KG1 (cell line): ENCODE data around the gene OLFM3.

Source experiments
- DNase-seq: peaks from one replicate; lab custom pipeline; 2025; lab: John Stamatoyannopoulos, UW

The OLFM3 gene

DNA sequence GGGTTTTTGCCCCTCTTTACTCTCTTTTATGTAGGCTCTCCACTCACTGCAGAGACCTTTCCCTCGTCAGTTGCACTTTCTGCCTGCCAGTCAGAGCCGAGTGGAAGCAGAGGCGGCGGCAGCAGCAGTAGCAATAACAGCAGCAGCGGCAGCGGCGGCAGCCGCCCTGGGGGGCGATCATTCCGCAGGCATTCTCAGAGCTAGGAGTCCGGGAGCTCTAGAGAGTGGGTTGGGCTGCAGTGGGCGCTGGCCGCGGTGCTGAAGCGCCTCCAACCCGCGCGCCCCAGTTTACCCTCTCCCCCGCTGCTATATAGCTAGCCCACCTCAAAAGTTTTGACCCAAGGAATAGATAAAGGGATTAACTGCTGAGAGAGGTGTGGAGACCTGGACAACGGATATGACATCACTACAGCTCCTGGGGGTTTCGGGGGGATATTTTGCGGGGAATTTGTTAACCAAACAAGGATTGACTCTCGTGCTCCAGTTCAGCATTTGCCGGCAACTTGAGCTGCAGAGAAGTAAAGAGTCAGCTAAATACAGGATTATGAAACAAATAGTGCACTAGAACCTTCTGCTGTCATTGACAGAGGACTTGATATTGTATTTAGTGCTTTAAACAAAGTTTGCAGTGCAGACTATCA lies at the start of gene OLFM3:
Gene OLFM3, minus strand, starts transcription at position 102 of the 641 bp plus-strand sequence.
- DNase-seq: peak; percentile 2

GRCh38 chr1:102045752-102046151 lies 49.0 kb upstream of the OLFM3 start:
- DNase-seq: no peak

DNA sequence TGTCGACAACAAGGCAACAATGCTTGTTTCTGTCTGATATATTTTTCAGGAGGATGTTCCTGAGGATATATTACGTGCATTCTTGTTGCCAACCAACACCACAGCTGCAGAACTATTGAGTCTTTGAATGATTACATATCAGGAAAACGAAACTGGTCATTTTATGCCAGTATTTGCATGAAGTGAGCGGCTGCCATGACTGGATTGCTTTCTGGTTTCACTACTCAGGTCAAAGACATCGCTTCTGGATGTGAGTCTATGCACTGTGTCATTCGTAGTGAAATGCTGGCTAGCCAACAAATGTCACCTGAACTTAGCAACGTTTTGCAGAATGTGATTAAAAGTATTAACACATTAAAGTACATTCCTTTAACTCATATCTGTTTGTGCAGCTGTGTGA lies 35.8 kb upstream of the OLFM3 start:
- DNase-seq: no peak

- DNase-seq: no peak
Measured at GRCh38 chr1:102019530-102019929, 22.8 kb upstream of the OLFM3 start.

DNA sequence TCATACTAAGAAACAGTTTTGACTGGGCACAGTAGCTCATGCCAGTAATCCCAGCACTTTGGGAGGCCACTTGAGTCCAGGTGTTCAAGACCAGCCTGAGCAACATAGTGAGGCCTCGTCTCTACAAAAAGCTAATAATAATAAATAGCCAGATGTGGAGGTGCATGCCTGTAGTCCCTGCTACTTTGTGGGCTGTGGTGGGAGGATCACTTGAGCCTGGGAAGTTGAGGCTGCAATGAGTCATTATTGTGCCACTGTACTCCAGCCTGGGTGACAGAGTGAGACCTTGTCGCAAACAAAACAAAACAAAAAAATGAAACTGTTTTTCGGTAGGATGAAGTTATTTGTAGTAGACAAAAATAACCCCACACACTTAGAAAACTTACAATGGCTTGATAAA lies 19.0 kb upstream of the OLFM3 start:
- DNase-seq: no peak

- DNase-seq: no peak
Measured at GRCh38 chr1:102002057-102002456, 5.3 kb upstream of the OLFM3 start.

GRCh38 chr1:101995984-101996745 lies 561 bp downstream of the OLFM3 start:
- DNase-seq: no peak

- no peak for DNase-seq
Measured at GRCh38 chr1:101993710-101994109, 3.0 kb downstream of the OLFM3 start.

- DNase-seq: no peak
Measured at GRCh38 chr1:101992821-101993575, 3.7 kb downstream of the OLFM3 start.

DNA sequence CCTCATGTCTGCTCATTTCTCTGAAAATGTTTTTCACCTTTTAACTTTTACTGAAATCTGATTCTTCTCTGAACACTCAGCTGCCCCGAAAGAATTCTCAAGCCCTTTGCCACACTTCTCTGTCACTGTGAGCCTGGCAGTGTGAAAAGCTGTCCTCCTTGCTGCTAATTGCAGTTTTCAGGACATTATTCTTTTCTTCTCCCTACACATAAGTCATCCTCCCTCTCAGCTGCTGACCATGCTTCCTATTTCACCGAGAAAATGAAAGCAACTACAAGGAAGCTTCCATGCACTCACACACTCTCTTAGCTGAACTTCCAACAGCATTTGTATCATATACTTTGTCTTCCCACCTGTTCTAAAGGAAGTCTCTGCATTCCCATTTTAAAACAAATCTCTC lies 15.8 kb downstream of the OLFM3 start:
- no peak for DNase-seq

GRCh38 chr1:101977266-101977665 lies 19.5 kb downstream of the OLFM3 start:
- DNase-seq: no peak

GRCh38 chr1:101976161-101976560 lies 20.6 kb downstream of the OLFM3 start:
- DNase-seq: no peak

GRCh38 chr1:101975371-101975770 lies 21.4 kb downstream of the OLFM3 start:
- DNase-seq: no peak

GRCh38 chr1:101974599-101975274 lies 22.0 kb downstream of the OLFM3 start:
- DNase-seq: no peak

DNA sequence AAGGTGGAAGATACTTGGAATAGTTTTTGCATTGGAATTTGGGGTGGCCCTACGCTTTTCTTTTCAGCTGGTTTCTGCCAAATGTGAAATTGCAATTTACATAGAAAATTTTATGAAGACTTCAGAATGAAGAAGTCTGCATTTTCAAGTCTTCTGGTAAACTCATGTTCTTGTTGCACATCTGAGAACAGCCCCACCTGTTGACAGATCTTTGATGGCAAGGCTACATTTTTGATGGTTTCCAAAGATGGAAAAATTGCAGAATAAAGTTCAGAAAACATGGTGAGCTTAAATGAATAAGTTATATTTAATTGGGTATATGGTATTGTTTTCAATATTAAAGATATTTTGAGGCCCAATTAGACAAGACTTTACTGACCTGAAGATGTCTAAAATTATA lies 25.4 kb downstream of the OLFM3 start:
- no peak for DNase-seq

DNA sequence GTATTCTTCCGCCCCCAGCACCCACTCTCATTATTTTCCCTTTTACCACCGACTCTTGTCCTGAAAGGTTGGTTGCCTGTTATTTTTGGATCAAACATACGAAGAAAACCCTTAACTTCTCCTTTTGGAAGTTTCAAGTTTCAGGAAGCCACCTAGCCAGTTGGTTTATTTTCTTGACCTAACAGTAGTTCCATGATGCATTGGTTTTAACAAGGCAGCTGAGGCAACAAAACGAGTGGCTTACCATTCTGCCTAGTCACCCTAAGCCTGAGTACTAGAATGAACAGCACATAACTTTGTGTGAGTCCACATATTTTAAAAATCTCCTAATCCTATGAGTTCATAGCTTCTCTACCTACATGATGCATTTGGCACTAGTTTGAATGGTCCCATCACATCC lies 28.9 kb downstream of the OLFM3 start:
- DNase-seq: no peak

DNA sequence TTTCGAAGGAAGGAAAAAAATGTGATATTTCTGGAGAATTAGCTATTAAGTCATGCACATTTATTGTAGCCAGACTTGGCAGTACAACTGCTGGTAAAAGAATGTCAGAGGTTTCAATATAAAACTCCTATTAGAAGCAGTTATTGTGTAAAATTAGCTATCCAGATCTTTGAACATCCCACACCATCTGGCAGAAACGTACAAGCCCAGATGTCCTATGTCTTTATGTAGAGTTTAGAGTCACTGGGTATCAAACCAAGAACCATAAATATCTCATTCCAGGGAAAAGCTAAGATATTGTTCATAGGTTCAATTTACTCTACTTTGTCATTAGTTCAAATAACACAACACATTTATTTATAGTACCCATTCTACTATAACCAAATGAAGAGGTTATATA lies 31.4 kb downstream of the OLFM3 start:
- no peak for DNase-seq

DNA sequence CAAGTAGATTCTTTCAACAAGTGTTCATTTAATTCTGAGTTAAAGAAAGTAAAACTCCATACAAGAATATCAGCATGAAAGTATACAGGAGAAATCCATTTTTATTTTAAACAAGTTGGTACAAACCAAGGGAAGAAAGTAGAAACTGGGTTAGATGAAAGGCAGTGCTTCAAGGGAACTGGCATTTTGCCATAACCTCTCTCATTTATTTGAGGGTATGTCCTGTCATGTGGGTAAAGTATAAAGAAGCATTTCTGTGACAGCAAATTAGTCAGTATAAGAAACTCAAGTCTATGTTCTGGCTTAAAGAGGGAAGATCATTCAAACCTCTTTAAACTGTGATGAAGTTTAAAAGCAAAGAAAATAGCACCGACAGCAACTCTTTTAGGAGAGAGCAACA lies 32.0 kb downstream of the OLFM3 start:
- DNase-seq: no peak

DNA sequence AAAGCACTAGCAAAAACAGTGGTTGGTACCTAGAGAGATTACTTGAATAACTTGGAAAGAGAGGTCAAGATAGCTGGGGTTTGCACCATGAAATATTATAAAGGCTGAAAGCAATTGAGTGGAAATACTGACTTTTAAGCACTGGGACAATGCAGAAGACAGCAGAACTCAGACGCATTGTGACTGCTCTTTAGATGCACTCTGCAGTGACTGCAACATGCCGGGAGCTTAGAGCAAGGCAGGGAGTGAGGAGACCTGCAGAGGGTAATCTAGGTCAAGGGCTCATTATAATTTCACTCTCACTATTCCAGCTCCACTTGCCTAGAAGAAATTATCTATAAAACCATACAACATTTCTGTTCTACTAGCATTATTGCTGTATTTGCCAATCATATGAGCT lies 36.6 kb downstream of the OLFM3 start:
- DNase-seq: no peak

DNA sequence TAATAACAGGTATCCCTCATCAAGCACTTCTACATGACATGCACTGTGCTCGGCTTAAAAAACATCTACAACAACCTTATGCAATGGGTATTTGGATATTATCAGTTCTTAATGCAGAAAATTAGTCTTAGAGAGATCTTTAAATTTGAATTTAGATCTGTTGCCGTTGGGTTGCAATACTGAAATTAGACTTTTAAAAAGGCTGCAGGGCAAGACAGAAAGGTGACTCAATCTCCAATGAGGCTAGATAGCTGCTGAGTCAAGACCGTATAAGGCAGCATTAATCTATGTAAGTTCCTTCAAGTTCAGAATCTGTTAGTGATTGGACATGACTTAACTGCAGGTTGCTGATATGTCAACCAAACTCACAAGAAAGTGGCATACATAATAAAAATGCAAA lies 37.3 kb downstream of the OLFM3 start:
- no peak for DNase-seq

DNA sequence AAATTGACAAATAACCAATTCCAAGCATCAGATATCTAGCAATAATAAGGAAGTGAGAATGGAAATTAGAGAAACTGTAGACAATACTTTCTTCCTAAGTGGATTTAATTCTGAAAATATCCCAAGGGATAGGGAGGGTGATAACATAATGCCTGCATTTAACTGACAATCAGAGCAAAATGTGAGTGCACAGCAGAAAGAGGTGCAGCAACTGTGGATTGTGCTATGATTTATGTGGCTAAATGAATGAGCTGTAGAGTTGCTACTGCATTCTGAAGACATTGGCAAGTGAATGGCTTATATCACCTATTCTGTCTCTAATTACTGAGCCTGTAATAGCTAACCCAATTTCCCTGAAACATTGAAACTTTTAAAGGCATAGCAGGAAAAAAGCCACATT lies 39.0 kb downstream of the OLFM3 start:
- DNase-seq: no peak

GRCh38 chr1:101953623-101954022 lies 43.1 kb downstream of the OLFM3 start:
- no peak for DNase-seq

DNA sequence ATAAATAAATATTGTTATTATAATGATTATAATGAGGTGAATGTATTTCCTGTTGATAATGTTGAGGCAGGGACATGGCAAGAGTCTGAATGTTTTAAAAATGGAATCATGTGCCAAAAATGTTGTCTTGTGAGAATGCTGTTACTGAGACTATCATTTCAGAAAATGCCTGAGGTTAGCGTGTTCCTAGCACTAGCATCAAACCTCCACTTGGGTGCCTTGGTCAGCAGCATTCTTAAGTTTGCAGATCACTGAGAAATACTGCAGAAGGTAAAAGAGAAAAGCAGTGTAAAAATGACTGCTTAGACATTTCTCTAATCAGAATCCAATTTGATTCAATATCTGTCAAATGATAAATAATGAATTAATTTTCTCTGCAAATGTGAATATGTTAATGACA lies 50.8 kb downstream of the OLFM3 start:
- no peak for DNase-seq
